Ureter (tissue), 1 donor: ENCODE results near the gene ADAT1. TPM values are rescaled to one million over a fixed set of nuclear protein-coding genes. Genes with fewer than 3 reads are reported as not detected.

Experiments used
- total RNA-seq: library from RNA; stranded (reverse); gene quantifications from one replicate; pipeline ENCODE4 v1.2.4, GENCODE V29; 2023
- donor health status: DM: yes; HTN: yes; CAD: no.

ADAT1 gene
- total RNA-seq, 1 donor from 2014 or later = 87.1 TPM

Other genes with a start within 250 kb of the ADAT1 start
- gene CFDP1, start 189.8 kb downstream of the ADAT1 start, total RNA-seq = 60.2 TPM
- gene TMEM170A, start 158.6 kb downstream of the ADAT1 start, total RNA-seq = 25.7 TPM
- gene CHST6, start 127.8 kb downstream of the ADAT1 start, total RNA-seq = 3.2 TPM
- gene CHST5, start 87.2 kb downstream of the ADAT1 start, total RNA-seq = 0.26 TPM
- 18.3 TPM for gene TMEM231, start 67.0 kb downstream of the ADAT1 start, total RNA-seq
- gene GABARAPL2, start 56.9 kb downstream of the ADAT1 start, total RNA-seq = 77.4 TPM
- 129 TPM for gene KARS1, start 24.4 kb upstream of the ADAT1 start, total RNA-seq
- 47.1 TPM for gene TERF2IP, start 24.5 kb upstream of the ADAT1 start, total RNA-seq
- gene CPHXL2, start 53.7 kb upstream of the ADAT1 start, total RNA-seq = not detected
- gene DUXB, start 78.2 kb upstream of the ADAT1 start, total RNA-seq = not detected
- not detected for gene CPHXL, start 103.2 kb upstream of the ADAT1 start, total RNA-seq